Neural cell (in vitro differentiated cells): ENCODE measurements around the gene TENM3. TPM values are rescaled to one million over a fixed set of nuclear protein-coding genes. Genes with fewer than 3 reads are reported as not detected.

ENCODE experiments used
- H2AFZ ChIP-seq: fragments of 200-600, 300-800 bp; sonication (generic), shearing (Covaris generic); 2 replicates; pipeline ENCODE4 v1.6.0; 2014; ENCODE audit warnings: low read depth, mild to moderate bottlenecking, antibody characterized with exemption, low read length, moderate library complexity
- H3F3A ChIP-seq: fragments of 200-600 bp; shearing (Covaris generic); 2 replicates; pipeline ENCODE4 v1.6.1; 2016; ENCODE audit warnings: mild to moderate bottlenecking, moderate library complexity, mixed read lengths, antibody characterized with exemption, low read length; ENCODE audit not compliant: insufficient read depth, poor library complexity, severe bottlenecking
- H3K27ac ChIP-seq: fragments of 200-600, 300-800 bp; sonication (generic), shearing (Covaris generic); 2 replicates; pipeline ENCODE4 v1.5.1; 2014; ENCODE audit warnings: mild to moderate bottlenecking, low read length, moderate library complexity
- H3K27me3 ChIP-seq: fragments of 300-800, 200-600 bp; sonication (generic), shearing (Covaris generic); 2 replicates; pipeline ENCODE4 v1.6.0; 2014; ENCODE audit warnings: mild to moderate bottlenecking, low read depth, low read length, moderate library complexity; ENCODE audit not compliant: insufficient read depth
- H3K36me3 ChIP-seq: fragments of 300-800, 200-600 bp; sonication (generic), shearing (Covaris generic); 2 replicates; pipeline ENCODE4 v1.5.1; 2014; ENCODE audit warnings: mild to moderate bottlenecking, antibody characterized with exemption, low read length, moderate library complexity; ENCODE audit not compliant: insufficient read depth
- H3K4me2 ChIP-seq: fragments of 300-800, 200-600 bp; sonication (generic), shearing (Covaris generic); 2 replicates; pipeline ENCODE4 v1.6.0; 2014; ENCODE audit warnings: mild to moderate bottlenecking, low read length
- H3K4me3 ChIP-seq: fragments of 300-800, 200-600 bp; sonication (generic), shearing (Covaris generic); 2 replicates; pipeline ENCODE4 v1.5.1; 2014; ENCODE audit warnings: mild to moderate bottlenecking, low read length, moderate library complexity
- H3K79me2 ChIP-seq: fragments of 200-600 bp; shearing (Covaris generic); replicated peaks from 2 replicates; pipeline ENCODE4 v1.6.0; 2014; ENCODE audit warnings: mild to moderate bottlenecking, low read length, moderate library complexity; ENCODE audit not compliant: insufficient read depth
- H3K9ac ChIP-seq: fragments of 300-800, 200-600 bp; sonication (generic), shearing (Covaris generic); 2 replicates; pipeline ENCODE4 v1.6.1; 2016; ENCODE audit warnings: mild to moderate bottlenecking, low read length, mixed read lengths
- H3K9me2 ChIP-seq: fragments of 200-600 bp; shearing (Covaris generic); 2 replicates; pipeline ENCODE4 v1.6.1; 2016; ENCODE audit warnings: mild to moderate bottlenecking, low read length, mixed read lengths; ENCODE audit not compliant: insufficient read depth
- H3K9me3 ChIP-seq: fragments of 200-600, 300-800 bp; sonication (generic), shearing (Covaris generic); 2 replicates; pipeline ENCODE4 v1.6.1; 2016; ENCODE audit warnings: mild to moderate bottlenecking, mixed run types, low read length, moderate library complexity, mixed read lengths
- H4K20me1 ChIP-seq: fragments of 200-600 bp; shearing (Covaris generic); 2 replicates; pipeline ENCODE4 v1.6.1; 2016; ENCODE audit warnings: mild to moderate bottlenecking, mixed run types; ENCODE audit not compliant: insufficient read depth
- EP300 ChIP-seq: fragments of 450-650 bp; conservative IDR thresholded peaks from 2 replicates; pipeline ENCODE4 v1.6.1; 2014; ENCODE audit warnings: antibody characterized with exemption, mild to moderate bottlenecking, moderate library complexity; ENCODE audit not compliant: poor library complexity, severe bottlenecking
- EZH2 ChIP-seq: fragments of 200-600, 300-800 bp; shearing (Covaris generic), sonication (generic); IDR thresholded peaks from 2 replicates; pipeline ENCODE4 v1.6.1; 2014; ENCODE audit warnings: antibody characterized with exemption, low read length, borderline replicate concordance, mild to moderate bottlenecking; ENCODE audit not compliant: insufficient read depth, poor library complexity, severe bottlenecking
- MXI1 ChIP-seq: fragments of 450-650 bp; conservative IDR thresholded peaks from 2 replicates; pipeline ENCODE4 v1.6.1; 2014; ENCODE audit warnings: antibody characterized with exemption, mild to moderate bottlenecking; ENCODE audit not compliant: poor library complexity, severe bottlenecking
- POLR2AphosphoS5 ChIP-seq: IDR thresholded peaks from 2 replicates; pipeline ENCODE4 v1.6.1; 2012
- RAD21 ChIP-seq: fragments of 450-650 bp; conservative IDR thresholded peaks from 2 replicates; pipeline ENCODE4 v1.6.1; 2014; ENCODE audit warnings: antibody characterized with exemption, mild to moderate bottlenecking, moderate library complexity
- SMC3 ChIP-seq: fragments of 450-650 bp; conservative IDR thresholded peaks from 2 replicates; pipeline ENCODE4 v1.6.1; 2014; ENCODE audit warnings: antibody characterized with exemption, mild to moderate bottlenecking, moderate library complexity; ENCODE audit not compliant: poor library complexity
- TAF1 ChIP-seq: IDR thresholded peaks from 2 replicates; pipeline ENCODE4 v1.6.1; 2012; ENCODE audit warnings: low read depth
- polyA plus RNA-seq: library from polyadenylated mRNA; depleted of rRNA; stranded (reverse); fragments of >200 nt; gene quantifications from 2 replicates; pipeline ENCODE4 v1.2.3, GENCODE V29; 2014
- TF ChIP-seq, protein P1 (sequence below): fragments of 450-650 bp; IDR thresholded peaks from 2 replicates; pipeline ENCODE4 v1.5.1; 2014; ENCODE audit warnings: antibody characterized with exemption, mild to moderate bottlenecking, moderate library complexity; ENCODE audit not compliant: poor library complexity, severe bottlenecking
- TF ChIP-seq, protein P2 (sequence below): IDR thresholded peaks from 2 replicates; pipeline ENCODE4 v1.6.1; 2012; ENCODE audit warnings: borderline replicate concordance

The TENM3 gene
- polyA plus RNA-seq, 1 donor from 2014 or later: 7.3 TPM

DNA sequence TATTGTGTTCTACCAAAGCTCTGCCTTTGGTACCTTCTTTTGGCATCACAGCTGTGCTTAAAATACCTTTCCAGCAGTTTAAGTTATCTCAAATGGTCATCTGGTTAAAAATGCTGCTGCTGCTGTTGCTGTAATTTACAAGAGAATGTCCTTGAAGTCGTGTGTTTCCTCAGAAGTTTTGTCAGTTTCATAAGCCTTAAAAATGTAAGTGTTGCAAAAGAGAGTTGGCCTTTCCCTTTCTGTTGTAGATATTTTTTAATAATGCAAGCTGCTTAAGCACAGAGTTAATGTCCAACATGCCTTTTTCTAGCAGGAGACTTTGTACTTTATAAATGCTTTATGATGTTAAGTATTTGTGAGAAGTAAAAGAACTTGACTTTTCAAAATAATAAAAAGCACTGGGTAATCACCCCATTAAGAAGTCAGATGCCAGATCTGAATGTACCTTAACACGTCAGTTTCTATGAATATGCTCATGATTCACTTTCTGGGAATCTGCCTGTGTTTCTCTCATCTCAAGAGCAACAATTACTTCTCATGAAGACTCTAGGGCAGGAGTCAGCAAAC, 35.3 kb upstream of the TENM3 start:
- Histone ChIP-seq H3K4me2 (no peak overlapping the region), H2AFZ (no peak overlapping the region), H3K27me3 (no peaks in the 10 kb centered on the region), H3K9me3 (no peaks in the 10 kb centered on the region), H3F3A (no peaks in the 10 kb centered on the region), H3K27ac (no peak overlapping the region), H3K9me2 (no peaks in the 10 kb centered on the region), H3K36me3 (no peaks in the 10 kb centered on the region), H4K20me1 (no peaks in the 10 kb centered on the region), H3K4me3 (no peak overlapping the region), H3K79me2 (no peaks in the 10 kb centered on the region), H3K9ac (no peak overlapping the region)
- TF ChIP-seq TAF1 (no peak), MXI1 (no peak), POLR2AphosphoS5 (no peak), EP300 (no peak), EZH2 (no peak), RAD21 (no peak), SMC3 (no peak)
- TF ChIP-seq, protein P1, sequence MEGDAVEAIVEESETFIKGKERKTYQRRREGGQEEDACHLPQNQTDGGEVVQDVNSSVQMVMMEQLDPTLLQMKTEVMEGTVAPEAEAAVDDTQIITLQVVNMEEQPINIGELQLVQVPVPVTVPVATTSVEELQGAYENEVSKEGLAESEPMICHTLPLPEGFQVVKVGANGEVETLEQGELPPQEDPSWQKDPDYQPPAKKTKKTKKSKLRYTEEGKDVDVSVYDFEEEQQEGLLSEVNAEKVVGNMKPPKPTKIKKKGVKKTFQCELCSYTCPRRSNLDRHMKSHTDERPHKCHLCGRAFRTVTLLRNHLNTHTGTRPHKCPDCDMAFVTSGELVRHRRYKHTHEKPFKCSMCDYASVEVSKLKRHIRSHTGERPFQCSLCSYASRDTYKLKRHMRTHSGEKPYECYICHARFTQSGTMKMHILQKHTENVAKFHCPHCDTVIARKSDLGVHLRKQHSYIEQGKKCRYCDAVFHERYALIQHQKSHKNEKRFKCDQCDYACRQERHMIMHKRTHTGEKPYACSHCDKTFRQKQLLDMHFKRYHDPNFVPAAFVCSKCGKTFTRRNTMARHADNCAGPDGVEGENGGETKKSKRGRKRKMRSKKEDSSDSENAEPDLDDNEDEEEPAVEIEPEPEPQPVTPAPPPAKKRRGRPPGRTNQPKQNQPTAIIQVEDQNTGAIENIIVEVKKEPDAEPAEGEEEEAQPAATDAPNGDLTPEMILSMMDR: no peak
- TF ChIP-seq, protein P2, sequence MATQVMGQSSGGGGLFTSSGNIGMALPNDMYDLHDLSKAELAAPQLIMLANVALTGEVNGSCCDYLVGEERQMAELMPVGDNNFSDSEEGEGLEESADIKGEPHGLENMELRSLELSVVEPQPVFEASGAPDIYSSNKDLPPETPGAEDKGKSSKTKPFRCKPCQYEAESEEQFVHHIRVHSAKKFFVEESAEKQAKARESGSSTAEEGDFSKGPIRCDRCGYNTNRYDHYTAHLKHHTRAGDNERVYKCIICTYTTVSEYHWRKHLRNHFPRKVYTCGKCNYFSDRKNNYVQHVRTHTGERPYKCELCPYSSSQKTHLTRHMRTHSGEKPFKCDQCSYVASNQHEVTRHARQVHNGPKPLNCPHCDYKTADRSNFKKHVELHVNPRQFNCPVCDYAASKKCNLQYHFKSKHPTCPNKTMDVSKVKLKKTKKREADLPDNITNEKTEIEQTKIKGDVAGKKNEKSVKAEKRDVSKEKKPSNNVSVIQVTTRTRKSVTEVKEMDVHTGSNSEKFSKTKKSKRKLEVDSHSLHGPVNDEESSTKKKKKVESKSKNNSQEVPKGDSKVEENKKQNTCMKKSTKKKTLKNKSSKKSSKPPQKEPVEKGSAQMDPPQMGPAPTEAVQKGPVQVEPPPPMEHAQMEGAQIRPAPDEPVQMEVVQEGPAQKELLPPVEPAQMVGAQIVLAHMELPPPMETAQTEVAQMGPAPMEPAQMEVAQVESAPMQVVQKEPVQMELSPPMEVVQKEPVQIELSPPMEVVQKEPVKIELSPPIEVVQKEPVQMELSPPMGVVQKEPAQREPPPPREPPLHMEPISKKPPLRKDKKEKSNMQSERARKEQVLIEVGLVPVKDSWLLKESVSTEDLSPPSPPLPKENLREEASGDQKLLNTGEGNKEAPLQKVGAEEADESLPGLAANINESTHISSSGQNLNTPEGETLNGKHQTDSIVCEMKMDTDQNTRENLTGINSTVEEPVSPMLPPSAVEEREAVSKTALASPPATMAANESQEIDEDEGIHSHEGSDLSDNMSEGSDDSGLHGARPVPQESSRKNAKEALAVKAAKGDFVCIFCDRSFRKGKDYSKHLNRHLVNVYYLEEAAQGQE: no peak

DNA sequence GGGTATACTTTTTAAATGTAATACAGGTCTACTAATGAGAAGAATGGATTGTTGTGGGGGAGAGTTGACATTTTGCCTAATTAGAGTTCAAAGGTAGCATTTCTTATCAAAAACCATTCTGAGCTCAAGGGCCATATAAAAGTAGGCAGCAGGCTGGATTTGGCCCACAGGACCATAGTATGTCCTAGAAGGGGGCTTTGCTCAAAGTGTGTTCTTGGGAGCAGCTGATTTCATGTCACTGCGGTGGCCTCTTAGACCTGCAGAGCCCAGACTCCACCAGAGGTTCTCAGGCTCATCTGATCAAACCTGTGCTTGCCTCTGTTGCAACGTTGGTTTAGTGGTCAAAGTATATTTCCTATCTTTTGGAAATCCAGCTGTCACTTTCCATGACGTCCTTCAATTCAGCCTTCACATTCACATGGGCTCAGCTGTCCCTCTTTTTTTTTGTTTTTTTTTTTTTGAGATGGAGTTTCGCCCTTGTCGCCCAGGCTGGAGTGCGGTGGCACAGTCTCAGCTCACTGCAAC, 34.6 kb upstream of the TENM3 start:
- no peaks in the 10 kb centered on the region for H3K27me3 ChIP-seq
- H3K4me2 ChIP-seq: no peak overlapping the region
- no peaks in the 10 kb centered on the region for H4K20me1 ChIP-seq
- no peaks in the 10 kb centered on the region for H3K9me2 ChIP-seq
- no peak overlapping the region for H2AFZ ChIP-seq
- no peaks in the 10 kb centered on the region for H3K9me3 ChIP-seq
- no peak overlapping the region for H3K9ac ChIP-seq
- TF ChIP-seq EZH2 (no peak), SMC3 (no peak)
- H3F3A ChIP-seq: no peaks in the 10 kb centered on the region
- no peak overlapping the region for H3K4me3 ChIP-seq
- no peaks in the 10 kb centered on the region for H3K36me3 ChIP-seq
- H3K79me2 ChIP-seq: no peaks in the 10 kb centered on the region
- no peak overlapping the region for H3K27ac ChIP-seq
